DOHH2 (cell line): ENCODE data around the gene WDR18.

Experiments used
- H3F3A ChIP-seq: fragments of 200-600 bp; sonication (generic), shearing (Covaris generic); 2 replicates; pipeline ENCODE4 v1.6.0; 2016; ENCODE audit warnings: antibody characterized with exemption, mild to moderate bottlenecking; ENCODE audit not compliant: control insufficient read depth, insufficient read depth
- H3K27ac ChIP-seq: fragments of 200-600 bp; sonication (generic); 2 replicates; pipeline ENCODE4 v1.5.1; 2014; ENCODE audit warnings: low read depth, mild to moderate bottlenecking, low read length, moderate library complexity
- H3K27me3 ChIP-seq: fragments of 200-600 bp; sonication (generic); 2 replicates; pipeline ENCODE4 v1.6.1; 2014; ENCODE audit warnings: mild to moderate bottlenecking, low read length, mixed read lengths; ENCODE audit not compliant: control insufficient read depth
- H3K36me3 ChIP-seq: fragments of 200-600 bp; sonication (generic); 2 replicates; pipeline ENCODE4 v1.6.1; 2014; ENCODE audit warnings: mild to moderate bottlenecking, low read length, moderate library complexity, mixed read lengths; ENCODE audit not compliant: control insufficient read depth
- H3K4me1 ChIP-seq: fragments of 200-600 bp; sonication (generic); 2 replicates; pipeline ENCODE4 v1.6.1; 2014; ENCODE audit warnings: mild to moderate bottlenecking, low read length, mixed read lengths; ENCODE audit not compliant: control insufficient read depth
- H3K4me2 ChIP-seq: fragments of 200-600 bp; sonication (generic); 2 replicates; pipeline ENCODE4 v1.6.0; 2014; ENCODE audit warnings: mild to moderate bottlenecking, low read length, moderate library complexity
- H3K4me3 ChIP-seq: fragments of 200-600 bp; sonication (generic); 2 replicates; pipeline ENCODE4 v1.5.1; 2014; ENCODE audit warnings: mild to moderate bottlenecking, low read length, mixed read lengths
- H3K79me2 ChIP-seq: fragments of 200-600 bp; sonication (generic); 2 replicates; pipeline ENCODE4 v1.6.1; 2014; ENCODE audit warnings: mild to moderate bottlenecking, low read length, mixed read lengths; ENCODE audit not compliant: control insufficient read depth
- H3K9me2 ChIP-seq: fragments of 200-600 bp; sonication (generic); replicated peaks from 2 replicates; pipeline ENCODE4 v1.6.1; 2014; ENCODE audit warnings: mild to moderate bottlenecking, low read length, mixed read lengths; ENCODE audit not compliant: control insufficient read depth
- H3K9me3 ChIP-seq: fragments of 200-600 bp; sonication (generic); 2 replicates; pipeline ENCODE4 v1.6.1; 2014; ENCODE audit warnings: antibody characterized with exemption, low read length, mixed read lengths; ENCODE audit not compliant: control insufficient read depth, insufficient read depth
- H4K20me1 ChIP-seq: fragments of 200-600 bp; sonication (generic); 2 replicates; pipeline ENCODE4 v1.6.0; 2014; ENCODE audit warnings: low read depth, mild to moderate bottlenecking, antibody characterized with exemption, low read length, moderate library complexity; ENCODE audit not compliant: control insufficient read depth, insufficient read depth
- CTCF ChIP-seq: fragments of 200-600 bp; sonication (generic); IDR thresholded peaks from one replicate; pipeline ENCODE4 v1.5.1; 2014; ENCODE audit warnings: antibody characterized with exemption, mild to moderate bottlenecking, low read depth, low read length; ENCODE audit not compliant: poor library complexity, severe bottlenecking
- EZH2phosphoT487 ChIP-seq: fragments of 200-600 bp; sonication (generic); IDR thresholded peaks from 2 replicates; pipeline ENCODE4 v1.6.1; 2017; ENCODE audit warnings: borderline replicate concordance, mild to moderate bottlenecking, antibody characterized with exemption, low read length, moderate library complexity, mixed read lengths

Gene WDR18

GRCh38 chr19:1042689-1043511 is 58.8 kb downstream of the WDR18 start:
- peaks cover 16% of the 10 kb centered on the region for H3K79me2 ChIP-seq
- H3K4me2 ChIP-seq: no peak overlapping the region

More at GRCh38 chr19:1042689-1043511, 58.8 kb downstream of the WDR18 start:
- Histone ChIP-seq H4K20me1 (peaks cover 4% of the 10 kb centered on the region; the same call in 1 of the 2 replicates), H3K9me3 (no peaks in the 10 kb centered on the region), H3K27me3 (no peaks in the 10 kb centered on the region), H3K9me2 (no peaks in the 10 kb centered on the region), H3K36me3 (peaks cover 52% of the 10 kb centered on the region), H3K27ac (no peak overlapping the region), H3F3A (peaks cover 19% of the 10 kb centered on the region), H3K4me1 (peaks cover 32% of the 10 kb centered on the region), H3K4me3 (no peak overlapping the region)
- TF ChIP-seq CTCF (no peak), EZH2phosphoT487 (no peak)
